ENCODE results near the gene MAML3.

- TF ChIP-seq EZH2 (IDR thresholded peaks at IDR 0.05; ENCODE audit: borderline replicate concordance) (no peak), CTCF (IDR thresholded peaks at IDR 0.05; ENCODE audit: poor library complexity) (no peak), EZH2phosphoT487 (IDR thresholded peaks at IDR 0.05; ENCODE audit: low read depth, severe bottlenecking, unreplicated experiment) (no peak)
Measured at GRCh38 chr4:140078366-140078765, 75.6 kb downstream of the MAML3 start.

Data from hepatocyte (in vitro differentiated cells).